HG03354 (cell line): ENCODE data around the gene RTL10.

Experiments
- ATAC-seq: cut with Tn5 transposase; IDR thresholded peaks from one replicate; pipeline ENCODE4 v1.9.1; 2021; ENCODE audit warnings: mild to moderate bottlenecking; ENCODE audit not compliant: unreplicated experiment, poor library complexity, severe bottlenecking

Gene RTL10

DNA sequence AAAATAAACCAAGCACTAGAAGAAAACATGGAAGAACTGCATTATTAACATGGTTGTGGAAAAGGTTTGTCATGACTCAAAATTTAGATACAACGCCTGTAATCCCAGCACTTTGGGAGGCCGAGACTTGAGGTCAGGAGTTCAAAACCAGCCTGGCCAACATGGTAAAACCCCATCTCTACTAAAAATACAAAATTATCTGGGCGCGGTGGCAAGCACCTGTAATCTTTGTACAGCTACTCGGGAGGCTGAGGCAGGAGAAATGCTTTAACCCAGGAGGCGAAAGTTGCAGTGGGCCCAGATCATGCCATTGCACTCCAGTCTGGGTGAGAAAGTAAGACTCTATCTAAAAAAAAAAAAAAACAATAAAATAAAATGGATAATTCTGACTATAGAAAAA is 23.7 kb downstream of the RTL10 start:
- no peak for ATAC-seq

DNA sequence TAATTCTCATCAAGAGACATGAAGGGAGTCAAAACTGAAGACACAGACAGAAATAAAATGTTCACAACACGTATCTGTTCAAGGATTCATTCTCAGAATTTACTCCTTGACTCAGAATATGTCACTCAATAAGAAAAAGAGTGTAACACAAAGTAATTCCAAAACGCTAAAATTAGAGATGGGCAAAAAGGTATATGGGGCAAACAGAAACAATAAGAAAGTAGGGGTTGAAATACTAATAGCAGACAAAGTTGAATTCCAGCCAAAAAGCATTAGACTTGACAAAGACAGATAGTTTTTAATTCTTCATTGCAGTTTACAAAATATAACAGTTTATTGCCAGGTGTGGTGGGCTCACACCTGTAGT is 26.7 kb downstream of the RTL10 start:
- ATAC-seq, result no peak

DNA sequence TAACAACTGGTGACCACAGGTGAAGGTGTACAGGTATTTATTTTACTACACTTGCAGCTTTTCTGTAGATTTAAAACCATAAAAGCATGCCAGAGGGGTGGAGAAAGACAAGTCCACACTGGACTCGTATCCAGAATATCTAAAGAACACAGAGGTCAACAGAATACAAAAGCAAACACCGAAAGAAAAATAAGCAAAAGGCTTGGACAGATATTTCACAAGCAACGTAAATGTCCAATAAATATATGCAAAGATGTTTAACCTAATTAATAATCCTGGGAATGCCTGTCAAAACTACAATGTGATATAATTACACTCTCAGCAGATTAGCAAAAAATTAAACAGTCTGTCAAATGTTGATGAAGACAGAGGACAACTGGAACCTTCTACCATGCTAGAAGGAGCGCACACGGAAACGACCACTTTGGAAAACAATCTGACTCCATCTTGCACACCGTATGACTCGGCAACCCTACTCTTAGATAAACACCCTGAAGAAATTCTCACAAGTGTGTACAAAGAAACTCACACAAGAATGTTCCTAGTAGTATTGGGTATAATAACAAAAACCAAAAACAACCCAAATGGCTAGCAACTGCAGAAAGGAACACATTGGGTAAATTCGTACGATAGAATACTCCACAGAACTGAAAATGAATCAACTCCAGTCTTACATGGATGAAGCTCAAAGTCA is 27.2 kb downstream of the RTL10 start:
- ATAC-seq, result no peak

DNA sequence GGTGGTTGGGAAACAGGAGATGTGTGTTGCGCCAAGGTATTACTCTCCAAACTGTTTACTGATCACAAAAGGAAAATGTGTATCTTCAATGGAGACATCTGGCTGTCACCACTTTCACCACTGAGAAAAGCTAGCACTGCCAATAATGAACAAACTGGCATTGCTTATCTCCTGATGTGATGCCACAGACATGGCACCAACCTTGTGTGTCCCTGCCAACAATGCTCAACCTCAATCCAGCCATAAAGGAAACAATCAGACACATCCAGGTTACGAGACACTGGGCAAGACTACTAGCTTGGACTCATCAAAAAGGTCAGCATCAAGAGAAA is 28.1 kb downstream of the RTL10 start:
- ATAC-seq, result no peak

DNA sequence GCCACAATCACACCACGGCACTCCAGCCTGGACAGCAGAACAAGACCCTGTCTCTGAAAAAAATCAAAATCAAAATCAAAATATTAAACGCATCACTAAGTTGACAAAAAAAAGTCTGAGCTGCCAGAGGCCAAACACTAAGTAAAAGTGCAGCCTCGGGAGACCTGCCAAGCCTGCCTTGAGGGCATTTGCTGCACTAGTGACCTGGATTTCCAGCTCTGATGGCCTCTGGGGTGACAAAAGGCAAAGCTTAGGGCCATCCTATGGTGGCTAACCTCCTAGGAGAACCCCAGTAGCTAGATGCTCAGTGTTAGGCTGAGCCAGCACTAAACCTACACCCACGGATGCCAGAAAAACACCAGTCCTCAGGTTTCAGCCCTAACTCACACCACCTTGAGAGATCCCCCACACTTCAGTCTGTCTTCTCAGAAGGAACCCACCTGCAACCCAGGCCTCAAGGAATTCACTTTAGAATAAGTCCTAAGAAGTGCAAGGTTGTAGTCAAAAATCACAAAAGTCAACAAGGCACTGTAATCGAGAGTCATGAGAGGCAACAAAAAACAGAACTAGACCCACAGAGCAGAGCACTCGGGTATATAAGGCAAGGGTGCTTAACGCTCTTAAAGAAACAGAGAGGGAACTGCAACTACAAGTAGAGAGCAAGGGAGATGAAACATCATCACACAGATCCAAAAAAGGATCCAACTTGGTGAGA is 28.6 kb downstream of the RTL10 start:
- ATAC-seq, result no peak

DNA sequence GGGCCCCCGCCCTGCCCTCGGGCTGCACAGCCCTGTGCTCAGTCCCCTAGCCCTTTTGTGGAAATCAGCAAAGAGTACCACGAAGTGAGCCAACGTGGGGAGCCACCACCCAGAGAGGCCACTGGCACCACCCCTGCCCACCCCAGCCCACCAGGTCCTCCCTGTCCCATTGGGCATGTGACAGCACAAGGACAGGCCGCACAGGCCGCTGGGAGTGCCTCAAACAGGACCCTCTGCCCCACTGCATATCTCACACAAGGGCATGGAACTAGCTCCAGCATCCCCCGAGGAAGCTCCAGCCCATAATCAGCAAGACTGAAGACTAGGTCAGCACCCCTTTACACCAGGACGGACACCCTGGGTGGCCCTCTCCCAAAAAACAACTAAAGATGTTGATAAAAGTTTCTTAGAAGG is 29.7 kb downstream of the RTL10 start:
- no peak for ATAC-seq

DNA sequence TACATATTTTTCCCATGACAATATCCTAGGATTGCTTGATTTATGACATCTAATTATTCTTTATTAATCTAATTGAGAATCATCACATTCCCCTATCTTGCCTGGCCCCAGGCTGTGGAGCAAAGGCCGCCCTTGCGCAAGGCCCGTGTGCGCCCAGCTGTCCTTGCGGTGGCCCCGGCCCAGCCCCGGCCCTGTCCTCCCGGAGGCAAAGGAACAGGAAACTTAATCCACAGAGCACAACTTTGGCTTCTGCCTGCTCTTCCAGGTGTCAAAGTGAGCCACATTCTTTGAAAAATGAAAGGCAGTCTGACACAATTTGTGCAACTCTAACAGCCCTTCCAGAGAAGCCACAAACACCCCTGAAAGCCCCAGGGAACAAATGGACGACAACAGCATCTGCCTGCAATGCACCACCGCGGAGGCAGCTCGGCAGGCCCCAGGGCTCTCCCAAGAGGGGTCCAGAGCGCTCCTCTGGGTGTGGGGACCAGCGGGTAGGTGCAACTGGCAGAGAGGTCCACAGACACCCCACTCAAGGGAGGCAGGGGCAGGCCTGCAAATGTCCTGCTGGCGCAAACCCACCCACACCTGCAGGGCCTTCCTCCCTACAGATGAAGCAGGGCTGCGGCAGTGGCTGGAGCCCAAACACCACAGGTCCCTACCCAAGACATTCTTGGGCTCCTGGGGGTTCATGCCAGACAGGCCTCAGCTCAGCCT is 30.3 kb downstream of the RTL10 start:
- no peak for ATAC-seq

DNA sequence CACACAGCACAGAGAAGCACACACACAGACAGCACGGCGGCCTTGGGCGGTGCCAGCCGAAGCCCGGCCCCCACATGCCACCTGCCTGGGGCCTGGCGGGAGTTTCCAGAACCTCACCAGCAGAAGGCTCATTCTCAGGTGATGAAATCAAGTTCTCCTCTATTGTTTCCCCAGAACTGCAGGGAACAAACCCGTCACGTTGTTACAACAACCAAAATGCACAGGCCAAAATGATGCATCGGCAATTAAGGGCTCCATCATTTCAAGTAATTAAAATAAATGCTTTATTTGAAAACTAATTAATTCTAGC is 30.8 kb downstream of the RTL10 start:
- no peak for ATAC-seq

DNA sequence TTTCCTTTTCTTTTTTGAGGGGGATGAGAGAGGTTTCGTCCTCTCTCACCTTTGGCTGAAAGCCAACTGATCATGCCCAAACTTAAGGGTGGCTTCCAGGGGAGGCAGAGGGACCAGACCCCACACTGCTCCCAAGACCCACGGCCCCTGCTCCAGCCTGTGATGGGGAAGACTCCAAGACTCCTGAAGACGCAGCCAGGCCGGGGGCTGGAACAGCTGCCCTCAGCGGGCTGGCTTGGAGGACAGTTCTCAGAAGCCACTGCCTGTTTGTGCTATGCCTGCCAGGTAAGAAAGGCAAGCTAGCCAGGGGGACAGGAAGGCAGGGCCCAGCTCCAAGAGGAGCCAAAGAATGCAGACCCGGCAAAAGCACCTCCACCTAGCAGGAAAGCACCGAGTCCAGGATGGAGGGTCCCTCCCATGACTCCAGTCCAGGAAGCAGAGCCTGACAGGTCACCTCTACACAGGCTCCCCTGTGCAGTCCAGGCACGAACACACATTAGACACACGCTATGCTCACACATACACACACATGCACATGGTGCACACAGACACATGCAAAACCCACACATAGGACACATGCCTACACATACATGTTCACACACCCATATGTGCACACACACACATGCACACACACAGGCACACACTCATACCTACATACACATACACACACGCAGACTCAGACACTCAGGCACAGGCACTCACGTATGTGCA is 31.3 kb downstream of the RTL10 start:
- ATAC-seq, result no peak

DNA sequence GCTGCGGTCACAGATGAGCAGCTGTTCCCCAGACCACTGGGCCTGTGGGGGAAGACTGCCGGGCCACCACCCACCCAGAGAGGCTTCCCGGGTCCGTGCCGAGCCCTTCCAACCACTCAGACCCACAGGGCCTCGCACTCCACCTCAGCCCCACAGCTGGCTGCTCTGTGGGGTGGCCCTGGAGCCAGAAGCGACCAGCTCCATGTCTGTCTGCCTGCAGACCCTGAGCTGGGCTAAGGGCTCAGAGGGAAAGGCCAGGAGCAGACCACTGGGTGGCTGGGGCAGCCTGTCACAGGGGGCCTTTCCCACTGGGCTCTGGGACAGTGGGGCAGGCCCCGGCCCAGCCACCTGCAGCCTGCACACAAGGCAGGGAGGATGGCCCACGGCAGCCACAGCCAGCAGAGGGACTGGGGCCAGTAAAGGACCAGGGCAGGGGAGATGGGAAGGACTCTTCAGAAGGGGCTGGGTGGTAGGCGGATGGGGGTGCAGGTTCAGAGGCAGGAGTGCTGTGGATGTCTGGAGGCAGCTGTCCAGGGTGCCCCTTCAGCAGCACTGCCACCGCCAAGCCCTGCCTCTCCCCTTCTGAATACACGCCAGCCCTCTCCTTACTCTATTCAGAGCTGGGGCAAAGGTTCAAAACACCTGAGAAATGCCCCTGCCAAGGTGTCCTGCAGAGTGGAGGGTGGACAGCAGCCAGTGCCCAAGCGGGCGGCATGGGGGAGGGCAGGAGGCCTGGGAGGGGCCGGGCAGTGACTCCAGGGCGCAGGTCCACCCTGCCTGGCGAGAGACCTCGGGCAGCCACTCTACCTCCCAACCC is 32.2 kb downstream of the RTL10 start:
- no peak for ATAC-seq

DNA sequence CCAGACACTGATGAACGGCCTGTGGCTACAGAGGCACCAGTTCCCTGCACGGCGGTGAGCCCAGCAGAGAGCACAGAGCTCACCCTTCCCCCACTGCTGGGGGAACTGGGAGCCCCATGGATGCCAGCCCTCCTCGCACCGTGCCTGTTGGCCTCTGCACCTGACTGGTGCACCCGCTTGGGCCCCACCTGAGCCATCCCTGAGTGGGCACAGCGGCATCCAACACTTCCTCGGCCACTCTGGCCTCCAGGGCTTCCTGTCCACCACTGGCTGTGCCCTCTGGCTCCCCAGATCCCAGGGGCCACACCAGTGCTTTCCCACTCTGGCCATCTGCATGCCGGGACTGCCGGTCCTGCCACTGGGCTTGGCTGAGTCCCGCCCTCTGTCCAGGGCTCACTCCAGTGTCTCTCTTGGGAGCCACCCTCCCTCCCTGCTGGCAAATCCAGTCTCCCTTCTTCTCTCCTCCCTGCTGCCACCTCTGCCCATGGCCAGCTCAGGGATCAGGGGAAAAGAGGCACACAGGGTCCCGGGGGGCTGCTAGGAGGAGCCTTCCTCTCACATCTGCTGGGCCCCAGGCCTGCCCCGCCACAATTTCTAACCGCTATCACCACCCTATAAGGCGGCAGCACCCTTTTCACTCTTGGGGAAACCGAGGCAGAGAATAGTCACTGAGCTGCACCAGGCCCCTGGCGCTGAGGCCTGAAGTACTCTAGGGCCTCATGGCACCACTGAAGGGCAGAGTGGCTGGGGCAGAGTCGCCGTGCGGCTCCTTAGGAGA is 33.0 kb downstream of the RTL10 start:
- ATAC-seq, result no peak

DNA sequence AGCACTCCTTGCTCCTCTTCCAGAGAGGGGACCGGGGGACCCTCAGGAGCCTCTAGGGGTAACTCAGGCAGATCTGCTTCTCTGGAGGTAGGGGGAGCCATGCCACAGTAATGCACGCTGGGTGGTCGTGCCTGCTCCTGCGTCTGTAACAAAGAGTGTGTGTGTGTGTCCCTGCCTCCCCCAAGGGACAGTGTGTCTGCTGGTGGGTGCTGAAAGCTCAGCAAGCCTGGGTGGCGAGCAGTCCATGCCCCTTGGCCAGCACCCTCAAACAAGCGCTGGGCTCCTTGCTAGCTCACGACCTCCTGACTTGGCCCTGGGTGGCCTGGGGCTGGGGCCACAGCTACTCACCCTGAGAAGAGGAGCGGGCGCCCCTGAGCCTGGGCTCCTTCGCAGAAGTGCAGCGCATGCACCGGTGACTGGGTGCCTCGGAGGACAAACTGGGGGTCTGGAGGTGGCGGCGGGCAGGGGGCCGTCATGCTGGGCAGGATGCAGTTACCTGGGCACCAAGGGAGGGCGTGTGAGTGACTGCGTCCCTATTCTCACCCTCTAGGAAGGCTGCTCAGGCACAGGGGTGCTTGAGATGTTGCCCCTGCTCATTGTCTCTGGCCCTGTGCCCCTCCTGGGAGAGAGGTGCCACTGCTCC is 33.7 kb downstream of the RTL10 start:
- ATAC-seq, result no peak

DNA sequence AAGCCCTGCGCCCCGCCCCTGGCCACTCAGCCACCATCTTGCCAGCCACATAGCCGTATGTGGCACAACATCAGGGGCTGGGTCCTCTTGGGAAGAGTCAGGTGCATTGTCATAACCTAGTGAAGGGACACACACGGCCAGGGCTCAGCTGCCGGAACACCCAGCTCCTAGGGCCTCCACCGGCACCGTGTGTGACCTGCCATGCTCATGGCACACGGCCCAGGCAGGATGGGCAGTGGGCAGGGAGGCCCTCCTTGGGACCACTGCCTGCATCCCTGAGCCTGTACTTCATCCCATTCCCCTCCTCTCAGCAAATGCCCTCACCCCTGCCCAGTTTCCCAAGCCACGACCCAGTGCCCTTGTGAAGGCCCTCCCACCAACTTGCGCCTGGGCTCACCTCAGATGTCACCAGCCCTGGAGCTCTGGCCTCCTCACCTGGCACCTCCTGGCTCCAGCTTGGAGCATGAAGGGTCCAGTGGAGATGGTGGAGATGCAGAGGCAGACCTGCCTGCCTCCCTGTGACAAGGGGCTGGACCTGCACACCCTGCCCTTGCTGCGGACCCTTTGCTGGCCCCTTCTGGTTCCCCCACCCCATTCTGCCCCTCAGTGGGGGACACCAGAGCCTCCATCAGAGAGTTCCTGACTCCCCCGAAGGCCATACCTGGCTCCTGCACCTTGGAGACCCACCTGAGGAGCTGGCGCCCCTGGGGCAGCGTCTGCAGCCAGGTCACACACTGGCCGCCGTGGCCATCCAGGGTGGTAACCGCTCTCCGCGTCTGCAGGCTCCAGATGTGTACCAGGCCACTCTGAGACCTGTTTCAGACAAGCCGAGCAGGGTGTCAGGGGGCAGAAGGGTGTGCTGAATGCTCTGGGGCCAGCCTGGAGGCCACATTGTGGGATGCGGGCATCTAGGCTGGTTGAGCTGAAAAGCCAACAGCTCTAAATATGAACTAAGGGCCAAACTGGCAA is 34.5 kb downstream of the RTL10 start:
- no peak for ATAC-seq

DNA sequence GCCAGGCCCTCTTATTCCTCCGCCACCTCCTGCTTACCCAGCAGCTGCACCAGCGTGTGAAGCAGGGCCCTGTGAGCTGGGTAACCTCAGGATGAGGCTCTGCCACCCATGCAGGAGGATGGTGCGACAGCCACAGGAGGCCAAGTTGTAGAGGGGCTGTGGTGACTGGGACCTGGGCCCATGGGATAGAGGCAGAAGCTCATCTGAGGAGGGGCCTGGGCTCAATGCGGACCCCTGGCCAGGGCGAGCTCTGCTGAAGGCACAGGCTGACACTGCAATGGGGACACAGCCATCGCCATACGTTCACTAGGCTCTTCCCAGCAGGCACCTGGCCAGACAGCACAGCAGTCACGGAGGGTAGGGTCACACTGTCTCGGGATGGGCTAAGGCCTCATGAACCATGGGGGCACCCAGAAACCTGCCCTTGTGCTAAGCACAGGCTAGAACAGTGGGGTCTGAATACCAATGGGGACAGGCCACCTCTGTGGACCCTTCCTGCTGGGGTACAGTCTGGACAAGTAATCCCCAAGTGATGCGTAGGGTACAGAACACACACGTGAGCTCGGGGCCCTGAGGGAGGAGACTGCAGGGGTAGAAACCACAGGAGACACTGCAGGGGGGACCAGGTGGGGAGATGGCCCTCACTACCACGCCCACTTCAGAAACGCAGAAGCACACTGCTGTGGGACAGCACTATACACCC is 35.3 kb downstream of the RTL10 start:
- no peak for ATAC-seq

DNA sequence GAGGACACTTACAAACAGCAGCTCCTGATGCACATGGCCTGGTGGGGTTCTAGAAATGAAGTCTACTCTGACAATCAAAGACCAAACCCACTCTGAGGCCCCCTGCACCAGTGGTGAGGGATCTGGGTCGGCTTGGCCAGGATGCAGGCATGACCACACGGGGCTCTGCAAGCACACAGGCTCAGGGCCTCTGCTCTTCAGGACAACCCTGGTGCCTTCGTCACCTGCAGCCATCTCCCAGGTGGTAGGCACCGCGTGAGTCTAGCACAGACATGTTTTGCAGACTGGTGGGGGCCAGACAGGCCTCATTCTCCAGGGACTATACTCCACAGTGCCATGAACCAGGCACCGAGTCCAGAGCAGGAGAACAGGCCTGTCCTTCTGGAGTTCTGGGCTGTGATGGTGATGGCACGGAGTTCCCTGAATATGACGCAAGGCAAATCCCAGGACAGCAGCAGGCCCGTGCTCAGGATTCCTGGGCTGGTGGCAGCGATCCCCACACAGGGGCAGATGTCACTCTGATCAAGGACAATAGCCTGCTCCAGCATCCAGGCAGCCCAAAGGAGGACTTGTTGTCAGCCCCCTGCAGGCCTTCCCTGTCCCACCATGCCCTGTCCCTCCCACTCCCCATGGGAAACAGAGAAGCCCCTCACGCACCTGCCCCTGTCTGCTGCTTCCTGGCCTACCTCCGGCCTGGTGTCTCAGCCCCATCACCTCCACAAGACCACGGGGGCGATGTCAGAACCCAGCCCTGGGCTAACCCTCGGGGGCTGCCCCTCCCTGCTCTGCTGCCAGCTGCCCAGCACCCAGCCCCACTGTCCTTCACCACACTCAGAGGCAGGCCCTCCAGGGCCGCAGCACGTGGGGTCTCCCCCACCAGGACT is 36.1 kb downstream of the RTL10 start:
- ATAC-seq, result no peak
